GM12878 (cell line): Measurements from ENCODE around the gene GGT6. TPM values are rescaled to one million over a fixed set of nuclear protein-coding genes. Genes with fewer than 3 reads are reported as not detected.

Experiments used
- ATAC-seq: fragments of 200-7000 bp; cut with Tn5 transposase; 3 replicates; pipeline ENCODE4 v1.9.1; 2020; ENCODE audit warnings: mild to moderate bottlenecking, moderate library complexity
- BruUV-seq: library from RNA; stranded (reverse); fragments of 400-500 nt; replicated peaks from 2 replicates; lab custom pipeline; 2021; lab: Mats Ljungman, UMichigan
- CTCF ChIA-PET: fragments of 300-600 bp; sonication (Branson Sonifier 250); formaldehyde crosslinking; extraction: SDS; loops from one replicate; lab custom pipeline; 2021; ENCODE audit warnings: inconsistent platforms; lab: Yijun Ruan, JAX
- POLR2A ChIA-PET: fragments of 350-600 bp; formaldehyde crosslinking; extraction: SDS; loops from one replicate; lab custom pipeline; 2021; ENCODE audit warnings: inconsistent platforms; lab: Charles Lee
- RAD21 ChIA-PET: fragments of 300-600 bp; sonication (Branson Sonifier 250); formaldehyde crosslinking; loops from one replicate; lab custom pipeline; 2023; ENCODE audit warnings: antibody characterized with exemption; ENCODE audit not compliant: unreplicated experiment; lab: Charles Lee
- SMC1A ChIA-PET: fragments of 300-600 bp; sonication (Branson Sonifier 250); formaldehyde crosslinking; loops from one replicate; lab custom pipeline; 2023; ENCODE audit not compliant: unreplicated experiment, uncharacterized antibody; lab: Charles Lee
- DNase-seq: peaks from one replicate; pipeline ENCODE4 v3.0.0-alpha.2; 2011; ENCODE audit warnings: low read depth, low spot score
- FAIRE-seq: peaks from 3 replicates; lab custom pipeline; 2011; peaks lifted over from hg19 to GRCh38; lab: Jason Lieb, UNC
- H2AFZ ChIP-seq: 2 replicates; pipeline ENCODE4 v1.6.0; 2011; ENCODE audit warnings: low read depth, low read length, control low read depth; ENCODE audit not compliant: control insufficient read depth
- H3K27ac ChIP-seq: 2 replicates; pipeline ENCODE4 v1.5.1; 2011; ENCODE audit warnings: control low read depth; ENCODE audit not compliant: control insufficient read depth, insufficient read depth
- H3K27me3 ChIP-seq, 2 experiments: replicated peaks in 1 of 2; 2 replicates each; pipeline versions ENCODE4 v1.6.0 to v1.6.1; 2011; ENCODE audit warnings: low read length in 1 of 2; ENCODE audit not compliant: control insufficient read depth in 2 of 2, insufficient read depth in 2 of 2
- H3K36me3 ChIP-seq, 2 experiments: 2 replicates each; pipeline ENCODE4 v1.5.1; 2011; ENCODE audit warnings: low read length in 1 of 2; ENCODE audit not compliant: control insufficient read depth in 2 of 2, insufficient read depth in 2 of 2
- H3K4me1 ChIP-seq: 2 replicates; pipeline ENCODE4 v1.6.1; 2011; ENCODE audit warnings: mild to moderate bottlenecking, low read length, moderate library complexity, mixed read lengths; ENCODE audit not compliant: control insufficient read depth, insufficient read depth
- H3K4me2 ChIP-seq: 2 replicates; pipeline ENCODE4 v1.6.0; 2011; ENCODE audit warnings: control low read depth; ENCODE audit not compliant: control insufficient read depth, insufficient read depth
- H3K4me3 ChIP-seq: fragments of 200-600 bp; sonication (generic); 2 replicates; pipeline ENCODE4 v1.5.1; 2016
- H3K79me2 ChIP-seq: 2 replicates; pipeline ENCODE4 v1.6.0; 2011; ENCODE audit warnings: low read length; ENCODE audit not compliant: control insufficient read depth, insufficient read depth
- H3K9ac ChIP-seq: 2 replicates; pipeline ENCODE4 v1.8.0; 2011; ENCODE audit warnings: low read length, control low read depth, mixed read lengths; ENCODE audit not compliant: control insufficient read depth, insufficient read depth
- H3K9me3 ChIP-seq: replicated peaks from 3 replicates; pipeline ENCODE4 v1.5.1; 2011; ENCODE audit warnings: mild to moderate bottlenecking, low read length; ENCODE audit not compliant: control insufficient read depth, insufficient read depth
- H4K20me1 ChIP-seq: 2 replicates; pipeline ENCODE4 v1.6.0; 2011; ENCODE audit not compliant: control insufficient read depth, insufficient read depth
- BCL3 ChIP-seq: IDR thresholded peaks from 2 replicates; pipeline ENCODE4 v1.6.1; 2011; ENCODE audit warnings: borderline replicate concordance, low read depth, mild to moderate bottlenecking, moderate library complexity, low read length; ENCODE audit not compliant: insufficient read depth, poor library complexity, severe bottlenecking
- BRCA1 ChIP-seq: IDR thresholded peaks from 2 replicates; pipeline ENCODE4 v1.6.1; 2011; ENCODE audit warnings: low read depth, low read length, improper control_type of control experiment
- DPF2 ChIP-seq: fragments of 450-650 bp; IDR thresholded peaks from 2 replicates; pipeline ENCODE4 v1.6.1; 2017; ENCODE audit warnings: mild to moderate bottlenecking
- GATAD2B ChIP-seq: fragments of 450-650 bp; conservative IDR thresholded peaks from 2 replicates; pipeline ENCODE4 v1.6.1; 2017; ENCODE audit warnings: low read depth, mild to moderate bottlenecking, moderate library complexity
- NR2F1 ChIP-seq: fragments of 450-650 bp; conservative IDR thresholded peaks from 2 replicates; pipeline ENCODE4 v1.6.1; 2017; ENCODE audit warnings: mild to moderate bottlenecking
- PAX5 ChIP-seq: IDR thresholded peaks from 2 replicates; pipeline ENCODE4 v1.6.1; 2011; ENCODE audit warnings: low read depth, low read length, borderline replicate concordance
- WGBS: methylation state at CpG from one replicate; pipeline ENCODE4 v1.1.6; 2016; ENCODE audit warnings: low lambda C conversion rate; ENCODE audit not compliant: insufficient replicate concordance, insufficient coverage; ENCODE audit errors: missing lambda C conversion rate; 5-methylcytosine and 5-hydroxymethylcytosine counted together
- in situ Hi-C: fragments of 300-500 bp; cut with MboI; formaldehyde crosslinking; loops from 9 replicates; pipeline ENCODE4 v1.14.3; 2018; ENCODE audit warnings: mixed read lengths
- intact Hi-C: fragments of 100-400 bp; cut with micrococcal nuclease; formaldehyde crosslinking; loops from one replicate; pipeline ENCODE4 v1.14.2; 2022; ENCODE audit not compliant: unreplicated experiment
- polyA plus RNA-seq, 11 experiments: library from polyadenylated mRNA; depleted of rRNA in 4 of 11; unstranded in 6 of 11; stranded (reverse) in 5 of 11; fragments of >200 nt; fragmentation: Nextera tagmentation in 4 of 11; fragmentation: Illumina TruSeq in 1 of 11; extraction: Ambion mirVana in 4 of 11; extraction: Trizol in 1 of 11; gene quantifications; 1 replicate in 1 of 11; 2 replicates in 10 of 11; pipeline versions ENCODE4 v1.2.1 to v1.2.3, GENCODE V29; 2011 to 2016; ENCODE audit warnings: inconsistent platforms in 2 of 11, missing spikeins in 2 of 11, low read depth in 1 of 11
- total RNA-seq, 4 experiments: library from RNA; depleted of rRNA in 3 of 4; stranded (reverse); fragments of >200 nt in 3 of 4; fragmentation: Illumina TruSeq in 1 of 4; extraction: Trizol in 1 of 4; gene quantifications; 2 replicates each; pipeline versions ENCODE4 v1.2.1 to v1.2.3, GENCODE V29; 2013 to 2021

GGT6 gene
- total and polyA plus RNA-seq, 10 of the 15 experiments (the other 5 are each of a cell fraction or from before 2014, with no cell fraction given), result 0.01 to 0.26 (median 0.13) TPM; not detected in 5

GRCh38 chr17:4536259-4536741 lies 24.1 kb downstream of the GGT6 start (continued):
- no peak for TF ChIP-seq PAX5
- no peak for TF ChIP-seq NR2F1
- TF ChIP-seq DPF2, result no peak
- TF ChIP-seq BRCA1, result no peak

GRCh38 chr17:4535667-4536258 lies 24.6 kb downstream of the GGT6 start:
- Histone ChIP-seq H3K79me2 (no peaks in the 10 kb centered on the region), H3K4me1 (no peaks in the 10 kb centered on the region), H3K4me2 (no peak overlapping the region), H3K9ac (no peak overlapping the region), H3K9me3 (no peaks in the 10 kb centered on the region), H2AFZ (no peak overlapping the region), H3K27ac (no peak overlapping the region), H3K36me3 (peaks cover 0 to 16% of the 10 kb centered on the region in 2 experiments; a peak in 3 of 4 replicates), H3K4me3 (no peak overlapping the region), H4K20me1 (no peaks in the 10 kb centered on the region), H3K27me3 (no peaks in the 10 kb centered on the region)
- FAIRE-seq, result no peak
- ChIA-PET CTCF (no interaction called here), RAD21 (no interaction called here), POLR2A (no interaction called here), SMC1A (no interaction called here)
- DNase-seq, result no peak
- in situ Hi-C loops (no loop called here), intact Hi-C loops (no loop called here)
- 81% methylated on average over 14 of the region's 19 CpGs for WGBS
- no peak; the same call in 2 of the 3 replicates for ATAC-seq
- peak; percentile 22 for TF ChIP-seq BCL3
- TF ChIP-seq GATAD2B, result no peak
- BruUV-seq, result no TSS peak
